GM12878 (cell line): ENCODE results near the gene SPINK6. TPM values are rescaled to one million over a fixed set of nuclear protein-coding genes. Genes with fewer than 3 reads are reported as not detected.

Experiments
- ATAC-seq: fragments of 200-7000 bp; cut with Tn5 transposase; 3 replicates; pipeline ENCODE4 v1.9.1; 2020; ENCODE audit warnings: mild to moderate bottlenecking, moderate library complexity
- BruUV-seq: library from RNA; stranded (reverse); fragments of 400-500 nt; replicated peaks from 2 replicates; lab custom pipeline; 2021; lab: Mats Ljungman, UMichigan
- CTCF ChIA-PET: fragments of 300-600 bp; sonication (Branson Sonifier 250); formaldehyde crosslinking; extraction: SDS; loops from one replicate; lab custom pipeline; 2021; ENCODE audit warnings: inconsistent platforms; lab: Yijun Ruan, JAX
- POLR2A ChIA-PET: fragments of 350-600 bp; formaldehyde crosslinking; extraction: SDS; loops from one replicate; lab custom pipeline; 2021; ENCODE audit warnings: inconsistent platforms; lab: Charles Lee
- RAD21 ChIA-PET: fragments of 300-600 bp; sonication (Branson Sonifier 250); formaldehyde crosslinking; loops from one replicate; lab custom pipeline; 2023; ENCODE audit warnings: antibody characterized with exemption; ENCODE audit not compliant: unreplicated experiment; lab: Charles Lee
- SMC1A ChIA-PET: fragments of 300-600 bp; sonication (Branson Sonifier 250); formaldehyde crosslinking; loops from one replicate; lab custom pipeline; 2023; ENCODE audit not compliant: unreplicated experiment, uncharacterized antibody; lab: Charles Lee
- DNase-seq: peaks from one replicate; pipeline ENCODE4 v3.0.0-alpha.2; 2011; ENCODE audit warnings: low read depth, low spot score
- FAIRE-seq: peaks from 3 replicates; lab custom pipeline; 2011; peaks lifted over from hg19 to GRCh38; lab: Jason Lieb, UNC
- H2AFZ ChIP-seq: 2 replicates; pipeline ENCODE4 v1.6.0; 2011; ENCODE audit warnings: low read depth, low read length, control low read depth; ENCODE audit not compliant: control insufficient read depth
- H3K27ac ChIP-seq: 2 replicates; pipeline ENCODE4 v1.5.1; 2011; ENCODE audit warnings: control low read depth; ENCODE audit not compliant: control insufficient read depth, insufficient read depth
- H3K27me3 ChIP-seq, 2 experiments: replicated peaks in 1 of 2; 2 replicates each; pipeline versions ENCODE4 v1.6.0 to v1.6.1; 2011; ENCODE audit warnings: low read length in 1 of 2; ENCODE audit not compliant: control insufficient read depth in 2 of 2, insufficient read depth in 2 of 2
- H3K36me3 ChIP-seq, 2 experiments: 2 replicates each; pipeline ENCODE4 v1.5.1; 2011; ENCODE audit warnings: low read length in 1 of 2; ENCODE audit not compliant: control insufficient read depth in 2 of 2, insufficient read depth in 2 of 2
- H3K4me1 ChIP-seq: 2 replicates; pipeline ENCODE4 v1.6.1; 2011; ENCODE audit warnings: mild to moderate bottlenecking, low read length, moderate library complexity, mixed read lengths; ENCODE audit not compliant: control insufficient read depth, insufficient read depth
- H3K4me2 ChIP-seq: 2 replicates; pipeline ENCODE4 v1.6.0; 2011; ENCODE audit warnings: control low read depth; ENCODE audit not compliant: control insufficient read depth, insufficient read depth
- H3K4me3 ChIP-seq: fragments of 200-600 bp; sonication (generic); 2 replicates; pipeline ENCODE4 v1.5.1; 2016
- H3K79me2 ChIP-seq: 2 replicates; pipeline ENCODE4 v1.6.0; 2011; ENCODE audit warnings: low read length; ENCODE audit not compliant: control insufficient read depth, insufficient read depth
- H3K9ac ChIP-seq: 2 replicates; pipeline ENCODE4 v1.8.0; 2011; ENCODE audit warnings: low read length, control low read depth, mixed read lengths; ENCODE audit not compliant: control insufficient read depth, insufficient read depth
- H3K9me3 ChIP-seq: replicated peaks from 3 replicates; pipeline ENCODE4 v1.5.1; 2011; ENCODE audit warnings: mild to moderate bottlenecking, low read length; ENCODE audit not compliant: control insufficient read depth, insufficient read depth
- H4K20me1 ChIP-seq: 2 replicates; pipeline ENCODE4 v1.6.0; 2011; ENCODE audit not compliant: control insufficient read depth, insufficient read depth
- CREB1 ChIP-seq: IDR thresholded peaks from 2 replicates; pipeline ENCODE4 v1.6.1; 2012; ENCODE audit warnings: low read depth, mild to moderate bottlenecking, inconsistent platforms
- ETV6 ChIP-seq, 2 experiments: fragments of 450-650 bp in 1 of 2; IDR thresholded peaks in 1 of 2; conservative IDR thresholded peaks in 1 of 2; 2 replicates each; pipeline ENCODE4 v1.6.1; 2014; ENCODE audit warnings: antibody characterized with exemption in 1 of 2, borderline replicate concordance in 1 of 2, low read depth in 1 of 2, mild to moderate bottlenecking in 1 of 2, moderate library complexity in 1 of 2
- JUND ChIP-seq: IDR thresholded peaks from 2 replicates; pipeline ENCODE4 v1.6.1; 2012; ENCODE audit warnings: low read depth, mild to moderate bottlenecking, low read length, improper control_type of control experiment, moderate library complexity
- KDM1A ChIP-seq: fragments of 200-600 bp; sonication (generic); IDR thresholded peaks from 2 replicates; pipeline ENCODE4 v1.6.1; 2016; ENCODE audit warnings: borderline replicate concordance
- TARDBP ChIP-seq: IDR thresholded peaks from 2 replicates; pipeline ENCODE4 v1.6.1; 2016; ENCODE audit warnings: borderline replicate concordance
- ZNF207 ChIP-seq: fragments of 450-650 bp; IDR thresholded peaks from 2 replicates; pipeline ENCODE4 v1.6.1; 2014; ENCODE audit warnings: antibody characterized with exemption, mild to moderate bottlenecking, borderline replicate concordance
- ZNF217 ChIP-seq: fragments of 450-650 bp; IDR thresholded peaks from 2 replicates; pipeline ENCODE4 v1.6.1; 2017; ENCODE audit warnings: antibody characterized with exemption, mild to moderate bottlenecking
- WGBS: methylation state at CpG from one replicate; pipeline ENCODE4 v1.1.6; 2016; ENCODE audit warnings: low lambda C conversion rate; ENCODE audit not compliant: insufficient replicate concordance, insufficient coverage; ENCODE audit errors: missing lambda C conversion rate; 5-methylcytosine and 5-hydroxymethylcytosine counted together
- in situ Hi-C: fragments of 300-500 bp; cut with MboI; formaldehyde crosslinking; loops from 9 replicates; pipeline ENCODE4 v1.14.3; 2018; ENCODE audit warnings: mixed read lengths
- intact Hi-C: fragments of 100-400 bp; cut with micrococcal nuclease; formaldehyde crosslinking; loops from one replicate; pipeline ENCODE4 v1.14.2; 2022; ENCODE audit not compliant: unreplicated experiment
- polyA plus RNA-seq, 11 experiments: library from polyadenylated mRNA; depleted of rRNA in 4 of 11; unstranded in 6 of 11; stranded (reverse) in 5 of 11; fragments of >200 nt; fragmentation: Nextera tagmentation in 4 of 11; fragmentation: Illumina TruSeq in 1 of 11; extraction: Ambion mirVana in 4 of 11; extraction: Trizol in 1 of 11; gene quantifications; 1 replicate in 1 of 11; 2 replicates in 10 of 11; pipeline versions ENCODE4 v1.2.1 to v1.2.3, GENCODE V29; 2011 to 2016; ENCODE audit warnings: inconsistent platforms in 2 of 11, missing spikeins in 2 of 11, low read depth in 1 of 11
- total RNA-seq, 4 experiments: library from RNA; depleted of rRNA in 3 of 4; stranded (reverse); fragments of >200 nt in 3 of 4; fragmentation: Illumina TruSeq in 1 of 4; extraction: Trizol in 1 of 4; gene quantifications; 2 replicates each; pipeline versions ENCODE4 v1.2.1 to v1.2.3, GENCODE V29; 2013 to 2021
- TF ChIP-seq, protein P1 (sequence below): IDR thresholded peaks from 2 replicates; pipeline ENCODE4 v1.6.1; 2012; ENCODE audit warnings: improper control_type of control experiment, low read depth, low read length; ENCODE audit not compliant: insufficient replicate concordance
- TF ChIP-seq, protein P2 (sequence below): fragments of 150-350 bp; IDR thresholded peaks from 2 replicates; pipeline ENCODE4 v1.6.1; 2014; ENCODE audit warnings: mild to moderate bottlenecking, low read depth, low read length

The SPINK6 gene
- total and polyA plus RNA-seq, 10 of the 15 experiments (the other 5 are each of a cell fraction or from before 2014, with no cell fraction given), result not detected

DNA sequence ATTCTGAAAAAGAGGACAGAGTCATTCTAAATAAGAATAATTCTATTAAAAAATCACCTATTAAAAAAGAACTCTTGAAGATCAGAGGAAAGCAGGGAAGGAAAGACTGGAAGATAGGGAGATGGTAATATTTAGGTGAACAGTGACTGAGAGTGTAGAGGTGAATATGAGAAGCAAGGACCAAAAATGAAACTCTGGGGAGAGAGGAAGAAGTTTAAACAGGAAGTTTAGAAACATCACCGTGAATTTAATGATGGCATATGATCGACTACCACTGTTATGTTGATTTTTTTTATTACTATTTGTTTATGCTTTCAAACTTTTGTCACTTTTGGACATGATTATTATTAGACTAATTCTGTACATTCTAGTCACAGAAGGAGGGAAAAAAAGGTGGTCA, 1.7 kb upstream of the SPINK6 start:
- no peak overlapping the region for H3K9ac ChIP-seq
- intact Hi-C loops, result no loop called here
- H3K4me3 ChIP-seq, result no peak overlapping the region
- no peaks in the 10 kb centered on the region for H3K36me3 ChIP-seq
- no peak for TF ChIP-seq ETV6 (conservative IDR thresholded peaks at IDR 0.05 in 1 of 2, IDR thresholded peaks at IDR 0.05 in 1 of 2; ENCODE audit: borderline replicate concordance in 1 of 2, low read depth in 1 of 2)
- no peak for TF ChIP-seq ZNF207
- TF ChIP-seq JUND, result no peak
- no peak for TF ChIP-seq CREB1
- TF ChIP-seq, protein P1, sequence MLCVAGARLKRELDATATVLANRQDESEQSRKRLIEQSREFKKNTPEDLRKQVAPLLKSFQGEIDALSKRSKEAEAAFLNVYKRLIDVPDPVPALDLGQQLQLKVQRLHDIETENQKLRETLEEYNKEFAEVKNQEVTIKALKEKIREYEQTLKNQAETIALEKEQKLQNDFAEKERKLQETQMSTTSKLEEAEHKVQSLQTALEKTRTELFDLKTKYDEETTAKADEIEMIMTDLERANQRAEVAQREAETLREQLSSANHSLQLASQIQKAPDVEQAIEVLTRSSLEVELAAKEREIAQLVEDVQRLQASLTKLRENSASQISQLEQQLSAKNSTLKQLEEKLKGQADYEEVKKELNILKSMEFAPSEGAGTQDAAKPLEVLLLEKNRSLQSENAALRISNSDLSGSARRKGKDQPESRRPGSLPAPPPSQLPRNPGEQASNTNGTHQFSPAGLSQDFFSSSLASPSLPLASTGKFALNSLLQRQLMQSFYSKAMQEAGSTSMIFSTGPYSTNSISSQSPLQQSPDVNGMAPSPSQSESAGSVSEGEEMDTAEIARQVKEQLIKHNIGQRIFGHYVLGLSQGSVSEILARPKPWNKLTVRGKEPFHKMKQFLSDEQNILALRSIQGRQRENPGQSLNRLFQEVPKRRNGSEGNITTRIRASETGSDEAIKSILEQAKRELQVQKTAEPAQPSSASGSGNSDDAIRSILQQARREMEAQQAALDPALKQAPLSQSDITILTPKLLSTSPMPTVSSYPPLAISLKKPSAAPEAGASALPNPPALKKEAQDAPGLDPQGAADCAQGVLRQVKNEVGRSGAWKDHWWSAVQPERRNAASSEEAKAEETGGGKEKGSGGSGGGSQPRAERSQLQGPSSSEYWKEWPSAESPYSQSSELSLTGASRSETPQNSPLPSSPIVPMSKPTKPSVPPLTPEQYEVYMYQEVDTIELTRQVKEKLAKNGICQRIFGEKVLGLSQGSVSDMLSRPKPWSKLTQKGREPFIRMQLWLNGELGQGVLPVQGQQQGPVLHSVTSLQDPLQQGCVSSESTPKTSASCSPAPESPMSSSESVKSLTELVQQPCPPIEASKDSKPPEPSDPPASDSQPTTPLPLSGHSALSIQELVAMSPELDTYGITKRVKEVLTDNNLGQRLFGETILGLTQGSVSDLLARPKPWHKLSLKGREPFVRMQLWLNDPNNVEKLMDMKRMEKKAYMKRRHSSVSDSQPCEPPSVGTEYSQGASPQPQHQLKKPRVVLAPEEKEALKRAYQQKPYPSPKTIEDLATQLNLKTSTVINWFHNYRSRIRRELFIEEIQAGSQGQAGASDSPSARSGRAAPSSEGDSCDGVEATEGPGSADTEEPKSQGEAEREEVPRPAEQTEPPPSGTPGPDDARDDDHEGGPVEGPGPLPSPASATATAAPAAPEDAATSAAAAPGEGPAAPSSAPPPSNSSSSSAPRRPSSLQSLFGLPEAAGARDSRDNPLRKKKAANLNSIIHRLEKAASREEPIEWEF, result no peak
- no peak for TF ChIP-seq KDM1A
- TF ChIP-seq, protein P2, sequence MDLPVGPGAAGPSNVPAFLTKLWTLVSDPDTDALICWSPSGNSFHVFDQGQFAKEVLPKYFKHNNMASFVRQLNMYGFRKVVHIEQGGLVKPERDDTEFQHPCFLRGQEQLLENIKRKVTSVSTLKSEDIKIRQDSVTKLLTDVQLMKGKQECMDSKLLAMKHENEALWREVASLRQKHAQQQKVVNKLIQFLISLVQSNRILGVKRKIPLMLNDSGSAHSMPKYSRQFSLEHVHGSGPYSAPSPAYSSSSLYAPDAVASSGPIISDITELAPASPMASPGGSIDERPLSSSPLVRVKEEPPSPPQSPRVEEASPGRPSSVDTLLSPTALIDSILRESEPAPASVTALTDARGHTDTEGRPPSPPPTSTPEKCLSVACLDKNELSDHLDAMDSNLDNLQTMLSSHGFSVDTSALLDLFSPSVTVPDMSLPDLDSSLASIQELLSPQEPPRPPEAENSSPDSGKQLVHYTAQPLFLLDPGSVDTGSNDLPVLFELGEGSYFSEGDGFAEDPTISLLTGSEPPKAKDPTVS, result no peak
- TF ChIP-seq ZNF217, result no peak
- TF ChIP-seq TARDBP, result no peak
- H3K79me2 ChIP-seq, result no peaks in the 10 kb centered on the region
- CTCF ChIA-PET, result no interaction called here
- no peak overlapping the region for H2AFZ ChIP-seq
- 0% methylated on average over 2 of the region's 2 CpGs for WGBS
- H3K27ac ChIP-seq, result no peak overlapping the region
- H3K4me1 ChIP-seq, result no peaks in the 10 kb centered on the region
- DNase-seq (no peak), ATAC-seq (no peak), FAIRE-seq (no peak)
- SMC1A ChIA-PET, result no interaction called here
- H3K27me3 ChIP-seq, result no peaks in the 10 kb centered on the region
- BruUV-seq, result no TSS peak
- no peak overlapping the region for H3K4me2 ChIP-seq
- H3K9me3 ChIP-seq, result no peaks in the 10 kb centered on the region
- POLR2A ChIA-PET, result no interaction called here
- RAD21 ChIA-PET, result no interaction called here
- in situ Hi-C loops, result no loop called here
- H4K20me1 ChIP-seq, result no peaks in the 10 kb centered on the region
